Keratinocyte (primary cell): ENCODE measurements around the gene PLK5. TPM values are rescaled to one million over a fixed set of nuclear protein-coding genes. Genes with fewer than 3 reads are reported as not detected.

ENCODE experiments used
- DNase-seq: peaks from one replicate; pipeline ENCODE4 v3.0.0-alpha.2; 2011; ENCODE audit warnings: low read depth, missing footprints, low spot score
- FAIRE-seq: peaks from 2 replicates; lab custom pipeline; 2011; peaks lifted over from hg19 to GRCh38; lab: Jason Lieb, UNC
- H2AFZ ChIP-seq: 2 replicates; pipeline ENCODE4 v1.6.0; 2012; ENCODE audit warnings: low read length, control low read depth, inconsistent platforms; ENCODE audit not compliant: control insufficient read depth
- H3K27ac ChIP-seq: 2 replicates; pipeline ENCODE4 v1.5.1; 2011; ENCODE audit warnings: low read length; ENCODE audit not compliant: control insufficient read depth, insufficient read depth
- H3K27me3 ChIP-seq: 3 replicates; pipeline ENCODE4 v1.6.0; 2011; ENCODE audit warnings: low read length; ENCODE audit not compliant: control insufficient read depth, insufficient read depth; ENCODE audit errors: extremely low read depth
- H3K36me3 ChIP-seq, 2 experiments: 2 replicates in 1 of 2; 3 replicates in 1 of 2; pipeline ENCODE4 v1.5.1; 2011; ENCODE audit warnings: low read length in 2 of 2, mild to moderate bottlenecking in 1 of 2; ENCODE audit not compliant: control insufficient read depth in 2 of 2, insufficient read depth in 2 of 2; ENCODE audit errors: extremely low read depth in 1 of 2
- H3K4me1 ChIP-seq: 3 replicates; pipeline ENCODE4 v1.5.1; 2011; ENCODE audit warnings: low read length; ENCODE audit not compliant: control insufficient read depth, insufficient read depth; ENCODE audit errors: extremely low read depth
- H3K4me2 ChIP-seq: 3 replicates; pipeline ENCODE4 v1.6.0; 2011; ENCODE audit warnings: low read depth, low read length; ENCODE audit not compliant: control insufficient read depth, insufficient read depth; ENCODE audit errors: extremely low read depth
- H3K4me3 ChIP-seq, 3 experiments: fragments of 200-600 bp in 1 of 3; sonication (generic) in 1 of 3; 2 replicates in 2 of 3; 3 replicates in 1 of 3; pipeline ENCODE4 v1.5.1; 2011 to 2016; ENCODE audit warnings: low read length in 3 of 3, mild to moderate bottlenecking in 3 of 3, control low read depth in 2 of 3, inconsistent platforms in 1 of 3, low read depth in 1 of 3, mixed read lengths in 1 of 3, mixed run types in 1 of 3, moderate library complexity in 1 of 3; ENCODE audit not compliant: control insufficient read depth in 2 of 3, insufficient read depth in 2 of 3; ENCODE audit errors: extremely low read depth in 1 of 3
- H3K79me2 ChIP-seq: 2 replicates; pipeline ENCODE4 v1.6.0; 2012; ENCODE audit warnings: low read length; ENCODE audit not compliant: control insufficient read depth, insufficient read depth
- H3K9ac ChIP-seq: 3 replicates; pipeline ENCODE4 v1.6.0; 2011; ENCODE audit warnings: low read length; ENCODE audit not compliant: control insufficient read depth, insufficient read depth; ENCODE audit errors: extremely low read depth
- H3K9me1 ChIP-seq: 3 replicates; pipeline ENCODE4 v1.6.0; 2011; ENCODE audit warnings: low read length; ENCODE audit not compliant: control insufficient read depth, insufficient read depth; ENCODE audit errors: extremely low read depth
- H3K9me3 ChIP-seq: 2 replicates; pipeline ENCODE4 v1.5.1; 2012; ENCODE audit warnings: low read depth, low read length; ENCODE audit not compliant: control insufficient read depth
- H4K20me1 ChIP-seq: 3 replicates; pipeline ENCODE4 v1.6.0; 2011; ENCODE audit warnings: low read length; ENCODE audit not compliant: control insufficient read depth, insufficient read depth; ENCODE audit errors: extremely low read depth
- CTCF ChIP-seq, 3 experiments: IDR thresholded peaks in 1 of 3; conservative IDR thresholded peaks in 1 of 3; optimal IDR thresholded peaks in 1 of 3; 2 replicates in 2 of 3; 3 replicates in 1 of 3; pipeline versions ENCODE3 to v1.5.1; 2011; ENCODE audit warnings: low read length in 3 of 3, mild to moderate bottlenecking in 3 of 3, moderate library complexity in 2 of 3, control low read depth in 1 of 3, inconsistent platforms in 1 of 3; ENCODE audit not compliant: insufficient read depth in 2 of 3; ENCODE audit errors: extremely low read depth in 1 of 3
- EZH2 ChIP-seq: IDR thresholded peaks from one replicate; pipeline ENCODE4 v1.6.1; 2012; ENCODE audit warnings: inconsistent platforms, mild to moderate bottlenecking, low read length, moderate library complexity
- dilution Hi-C: fragments of 300-500 bp; cut with MboI; formaldehyde crosslinking; loops from one replicate; pipeline ENCODE4 v1.7.0; 2020; ENCODE audit warnings: low sequenced_read_pairs; ENCODE audit not compliant: extremely low pct_ligation_motif_present
- polyA plus RNA-seq, 5 experiments: library from polyadenylated mRNA; depleted of rRNA in 3 of 5; stranded (reverse) in 3 of 5; stranded (forward) in 1 of 5; unstranded in 1 of 5; fragments of >200 nt; gene quantifications; 1 replicate in 1 of 5; 2 replicates in 3 of 5; 3 replicates in 1 of 5; pipeline versions ENCODE4 v1.2.1 to v1.2.3, GENCODE V29; 2011 to 2012; ENCODE audit warnings: missing spikeins in 2 of 5, low read depth in 1 of 5, low replicate concordance in 1 of 5

The PLK5 gene
- polyA plus RNA-seq, 1 donor (not counting 4 experiments of a cell fraction or from before 2014, with no cell fraction given), result 0.05 TPM

GRCh38 chr19:1555487-1556389 is 31.9 kb downstream of the PLK5 start:
- no peaks in the 10 kb centered on the region for H3K4me1 ChIP-seq
- no peak for TF ChIP-seq CTCF (optimal IDR thresholded peaks at IDR 0.05 in 1 of 3, IDR thresholded peaks at IDR 0.05 in 1 of 3, conservative IDR thresholded peaks at IDR 0.05 in 1 of 3; ENCODE audit: extremely low read depth in 1 of 3, insufficient read depth in 2 of 3, low read length in 3 of 3)
- TF ChIP-seq EZH2, result no peak
- H3K4me2 ChIP-seq, result no peak overlapping the region
- DNase-seq (no peak), FAIRE-seq (no peak)
- H3K9me1 ChIP-seq, result no peaks in the 10 kb centered on the region
- H2AFZ ChIP-seq, result no peak overlapping the region
- no peaks in the 10 kb centered on the region for H3K27me3 ChIP-seq
- H3K9ac ChIP-seq, result no peak overlapping the region
- no peaks in the 10 kb centered on the region for H3K9me3 ChIP-seq
- no peak overlapping the region for H3K27ac ChIP-seq
- H3K79me2 ChIP-seq, result peaks cover 7% of the 10 kb centered on the region
- no peaks in the 10 kb centered on the region for H4K20me1 ChIP-seq
- dilution Hi-C loops, result no loop called here
- peaks cover 0 to 4% of the 10 kb centered on the region in 2 experiments for H3K36me3 ChIP-seq
- H3K4me3 ChIP-seq, result no peak overlapping the region

- Histone ChIP-seq H4K20me1 (no peaks in the 10 kb centered on the region), H3K4me2 (no peak overlapping the region), H3K9me3 (no peaks in the 10 kb centered on the region), H3K27ac (no peak overlapping the region), H3K9ac (no peak overlapping the region), H3K4me3 (no peak overlapping the region), H3K27me3 (no peaks in the 10 kb centered on the region), H3K9me1 (no peaks in the 10 kb centered on the region), H2AFZ (no peak overlapping the region), H3K36me3 (peaks cover 0 to 6% of the 10 kb centered on the region in 2 experiments), H3K79me2 (peaks cover 11% of the 10 kb centered on the region), H3K4me1 (no peaks in the 10 kb centered on the region)
- no peak for TF ChIP-seq EZH2
- TF ChIP-seq CTCF (optimal IDR thresholded peaks at IDR 0.05 in 1 of 3, IDR thresholded peaks at IDR 0.05 in 1 of 3, conservative IDR thresholded peaks at IDR 0.05 in 1 of 3; ENCODE audit: extremely low read depth in 1 of 3, insufficient read depth in 2 of 3, low read length in 3 of 3), result no peak
- dilution Hi-C loops, result no loop called here
- DNase-seq, result no peak
- no peak for FAIRE-seq
These were observed 32.7 kb downstream of the PLK5 start for GRCh38 chr19:1556390-1557070.
